ENCODE measurements around the gene TRAF1. TPM values are rescaled to one million over a fixed set of nuclear protein-coding genes. Genes with fewer than 3 reads are reported as not detected.

TRAF1 gene
- total RNA-seq, 4 donors from 2014 or later, result 3.3 to 14.0 (median 8.8) TPM

GRCh38 chr9:120931231-120932085, 4.9 kb upstream of the TRAF1 start:
- no peak for TF ChIP-seq POLR2A (IDR thresholded peaks at IDR 0.05)
- TF ChIP-seq CTCF (IDR thresholded peaks at IDR 0.05), result no peak
- H3K9me3 ChIP-seq, result no peaks in the 10 kb centered on the region
- no peak overlapping the region for H3K4me3 ChIP-seq
- peak overlapping the region; percentile 71 to 92 (median 86) for H3K27ac ChIP-seq
- H3K4me1 ChIP-seq, result peaks cover 7 to 44% (median 39%) of the 10 kb centered on the region in 4 donors
- peak in 2 of 3 donors; percentile 69 to 78 for DNase-seq
- H3K27me3 ChIP-seq, result no peaks in the 10 kb centered on the region
- H3K36me3 ChIP-seq, result no peaks in the 10 kb centered on the region

DNA sequence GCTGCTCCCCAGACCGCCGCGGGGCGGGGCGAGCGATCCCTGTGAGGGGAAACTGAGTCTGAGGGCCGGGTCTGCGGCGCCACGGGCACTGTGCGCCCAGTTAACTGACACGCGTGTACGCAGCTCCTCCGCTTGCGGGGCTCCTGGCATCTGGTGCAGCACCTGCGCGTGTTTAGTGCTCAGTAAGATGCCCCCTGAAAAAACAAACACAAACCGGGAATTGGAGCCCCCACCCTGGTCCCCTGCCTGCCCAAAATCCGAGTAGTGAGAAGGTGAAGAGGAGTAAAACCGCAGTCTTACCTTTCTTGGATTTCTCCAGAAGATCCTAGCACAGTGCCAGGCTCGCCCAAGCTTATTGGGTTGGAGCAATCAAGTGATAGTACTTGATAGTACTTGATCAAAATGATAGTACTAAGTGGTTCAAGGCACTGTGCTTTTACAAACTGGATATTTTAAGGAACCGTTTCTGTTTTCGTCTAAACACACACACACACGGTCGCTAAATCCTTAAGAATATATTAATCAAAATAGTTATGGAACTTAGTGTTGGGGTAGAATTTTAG, 2.7 kb upstream of the TRAF1 start:
- H3K4me3 ChIP-seq, result peak overlapping the region; percentile 66 to 83 (median 71)
- no peaks in the 10 kb centered on the region for H3K9me3 ChIP-seq
- H3K36me3 ChIP-seq, result no peaks in the 10 kb centered on the region
- H3K27ac ChIP-seq, result peak overlapping the region; percentile 87 to 92 (median 89)
- DNase-seq, result no peak
- TF ChIP-seq CTCF (IDR thresholded peaks at IDR 0.05) (peak in 1 of 6 experiments; percentile 3), POLR2A (IDR thresholded peaks at IDR 0.05) (no peak)
- peaks cover 0 to 33% (median 22%) of the 10 kb centered on the region in 4 donors for H3K4me1 ChIP-seq
- no peaks in the 10 kb centered on the region for H3K27me3 ChIP-seq

GRCh38 chr9:120928483-120929228, 2.1 kb upstream of the TRAF1 start:
- peaks cover 0 to 29% (median 18%) of the 10 kb centered on the region in 4 donors for H3K4me1 ChIP-seq
- H3K27me3 ChIP-seq, result no peaks in the 10 kb centered on the region
- TF ChIP-seq POLR2A (IDR thresholded peaks at IDR 0.05), result peak; percentile 52 to 63
- TF ChIP-seq CTCF (IDR thresholded peaks at IDR 0.05), result peak in 4 of 6 experiments; percentile 27 to 49 (median 46)
- H3K27ac ChIP-seq, result peak overlapping the region; percentile 87 to 92 (median 89)
- H3K9me3 ChIP-seq, result no peaks in the 10 kb centered on the region
- H3K4me3 ChIP-seq, result peak overlapping the region; percentile 66 to 83 (median 71)
- peak; percentile 85 to 94 (median 88) for DNase-seq
- no peaks in the 10 kb centered on the region for H3K36me3 ChIP-seq

GRCh38 chr9:120928015-120928482, 1.5 kb upstream of the TRAF1 start:
- Histone ChIP-seq H3K4me3 (peak overlapping the region; percentile 66 to 83 (median 71)), H3K36me3 (no peaks in the 10 kb centered on the region), H3K9me3 (no peaks in the 10 kb centered on the region), H3K27me3 (no peaks in the 10 kb centered on the region), H3K27ac (peak overlapping the region; percentile 87 to 92 (median 89)), H3K4me1 (peaks cover 0 to 29% (median 16%) of the 10 kb centered on the region in 4 donors)
- no peak for DNase-seq
- no peak for TF ChIP-seq CTCF (IDR thresholded peaks at IDR 0.05)
- no peak for TF ChIP-seq POLR2A (IDR thresholded peaks at IDR 0.05)

GRCh38 chr9:120927269-120928014, 846 bp upstream of the TRAF1 start:
- Histone ChIP-seq H3K4me1 (peaks cover 0 to 29% (median 15%) of the 10 kb centered on the region in 4 donors), H3K27ac (peak overlapping the region; percentile 87 to 92 (median 89)), H3K27me3 (no peaks in the 10 kb centered on the region), H3K9me3 (no peaks in the 10 kb centered on the region), H3K36me3 (no peaks in the 10 kb centered on the region), H3K4me3 (peak overlapping the region in 2 of 4 donors; percentile 66 to 83)
- no peak for DNase-seq
- no peak for TF ChIP-seq CTCF (IDR thresholded peaks at IDR 0.05)
- no peak for TF ChIP-seq POLR2A (IDR thresholded peaks at IDR 0.05)

Data from Peyer's patch (tissue), 4 donors.